ENCODE data around the gene PTPN13.

The PTPN13 gene

GRCh38 chr4:86670756-86671155 is 76.6 kb downstream of the PTPN13 start:
- DNase-seq (ENCODE audit: low read depth) = peak; percentile 18
- TF ChIP-seq MAX (IDR thresholded peaks at IDR 0.05; ENCODE audit: low read depth, low read length) = no peak
- no peak for TF ChIP-seq MYC (IDR thresholded peaks at IDR 0.05; ENCODE audit: low read depth, low read length)
- no peak for TF ChIP-seq POLR2A (IDR thresholded peaks at IDR 0.05; ENCODE audit: extremely low read depth, insufficient read length)
- no peak for TF ChIP-seq CTCF (IDR thresholded peaks at IDR 0.05; ENCODE audit: low read depth, low read length)
- H3K4me3 ChIP-seq (ENCODE audit: low read depth, low read length) = no peak overlapping the region

- no peak for TF ChIP-seq MAX (IDR thresholded peaks at IDR 0.05; ENCODE audit: low read depth, low read length)
- TF ChIP-seq CTCF (IDR thresholded peaks at IDR 0.05; ENCODE audit: low read depth, low read length) = no peak
- TF ChIP-seq MYC (IDR thresholded peaks at IDR 0.05; ENCODE audit: low read depth, low read length) = no peak
- H3K4me3 ChIP-seq (ENCODE audit: low read depth, low read length) = no peak overlapping the region
- no peak for DNase-seq (ENCODE audit: low read depth)
These were observed 81.4 kb downstream of the PTPN13 start for GRCh38 chr4:86675548-86675947.

GRCh38 chr4:86678796-86679195 is 84.7 kb downstream of the PTPN13 start:
- H3K4me3 ChIP-seq (ENCODE audit: low read depth, low read length) = no peak overlapping the region
- no peak for DNase-seq (ENCODE audit: low read depth)
- TF ChIP-seq MAX (IDR thresholded peaks at IDR 0.05; ENCODE audit: low read depth, low read length) = no peak
- TF ChIP-seq POLR2A (IDR thresholded peaks at IDR 0.05; ENCODE audit: extremely low read depth, insufficient read length) = no peak
- TF ChIP-seq CTCF (IDR thresholded peaks at IDR 0.05; ENCODE audit: low read depth, low read length) = no peak
- no peak for TF ChIP-seq MYC (IDR thresholded peaks at IDR 0.05; ENCODE audit: low read depth, low read length)

GRCh38 chr4:86679441-86679840 is 85.3 kb downstream of the PTPN13 start:
- H3K4me3 ChIP-seq (ENCODE audit: low read depth, low read length) = no peak overlapping the region

GRCh38 chr4:86683167-86683566 is 89.1 kb downstream of the PTPN13 start:
- TF ChIP-seq POLR2A (IDR thresholded peaks at IDR 0.05; ENCODE audit: extremely low read depth, insufficient read length) (no peak), MYC (IDR thresholded peaks at IDR 0.05; ENCODE audit: low read depth, low read length) (no peak), MAX (IDR thresholded peaks at IDR 0.05; ENCODE audit: low read depth, low read length) (no peak), CTCF (IDR thresholded peaks at IDR 0.05; ENCODE audit: low read depth, low read length) (no peak)
- no peak overlapping the region for H3K4me3 ChIP-seq (ENCODE audit: low read depth, low read length)
- DNase-seq (ENCODE audit: low read depth) = no peak

More at GRCh38 chr4:86679441-86679840, 85.3 kb downstream of the PTPN13 start:
- no peak for DNase-seq (ENCODE audit: low read depth)
- TF ChIP-seq MYC (IDR thresholded peaks at IDR 0.05; ENCODE audit: low read depth, low read length) = no peak
- TF ChIP-seq MAX (IDR thresholded peaks at IDR 0.05; ENCODE audit: low read depth, low read length) = no peak
- no peak for TF ChIP-seq CTCF (IDR thresholded peaks at IDR 0.05; ENCODE audit: low read depth, low read length)
- no peak for TF ChIP-seq POLR2A (IDR thresholded peaks at IDR 0.05; ENCODE audit: extremely low read depth, insufficient read length)

GRCh38 chr4:86683983-86684382 is 89.9 kb downstream of the PTPN13 start:
- no peak overlapping the region for H3K4me3 ChIP-seq (ENCODE audit: low read depth, low read length)
- TF ChIP-seq MAX (IDR thresholded peaks at IDR 0.05; ENCODE audit: low read depth, low read length) = no peak
- TF ChIP-seq MYC (IDR thresholded peaks at IDR 0.05; ENCODE audit: low read depth, low read length) = no peak
- TF ChIP-seq CTCF (IDR thresholded peaks at IDR 0.05; ENCODE audit: low read depth, low read length) = no peak
- no peak for TF ChIP-seq POLR2A (IDR thresholded peaks at IDR 0.05; ENCODE audit: extremely low read depth, insufficient read length)
- DNase-seq (ENCODE audit: low read depth) = no peak

All from NB4 (cell line).